Thyroid gland (tissue), 4 donors: ENCODE results near the gene CPB2. TPM values are rescaled to one million over a fixed set of nuclear protein-coding genes. Genes with fewer than 3 reads are reported as not detected.

ENCODE experiments used
- DNase-seq, 2 donors: peaks; one replicate each; pipeline ENCODE4 v3.0.0-alpha.2; 2019
- H3K27ac ChIP-seq, 3 donors: fragments of 200-600 bp; sonication (generic); 1 replicate in 2 of 3; 2 replicates in 1 of 3; pipeline ENCODE4 v1.5.1; 2016 to 2019; ENCODE audit warnings: mild to moderate bottlenecking in 1 of 3, moderate library complexity in 1 of 3
- H3K27me3 ChIP-seq: fragments of 200-600 bp; sonication (generic); one replicate; pipeline ENCODE4 v1.5.1; 2019
- H3K36me3 ChIP-seq, 2 donors: fragments of 200-600 bp; sonication (generic); one replicate each; pipeline ENCODE4 v1.5.1; 2016 to 2019
- H3K4me1 ChIP-seq, 2 donors: fragments of 200-600 bp; sonication (generic); one replicate each; pipeline ENCODE4 v1.5.1; 2017 to 2019
- H3K4me3 ChIP-seq, 3 donors: fragments of 200-600 bp; sonication (generic); replicated peaks in 1 of 3; 1 replicate in 2 of 3; 2 replicates in 1 of 3; pipeline ENCODE4 v1.5.1; 2016; ENCODE audit warnings: mild to moderate bottlenecking in 1 of 3
- H3K9me3 ChIP-seq: fragments of 200-600 bp; sonication (generic); one replicate; pipeline ENCODE4 v1.5.1; 2017
- POLR2A ChIP-seq, 2 donors: fragments of 450-650 bp; IDR thresholded peaks; one replicate each; pipeline ENCODE4 v1.6.1; 2017; ENCODE audit warnings: antibody characterized with exemption in 2 of 2, mild to moderate bottlenecking in 2 of 2, moderate library complexity in 1 of 2
- whole genome bisulfite sequencing, 2 donors: methylation state at CpG; one replicate each; pipeline ENCODE4 v1.1.5; 2017; 5-methylcytosine and 5-hydroxymethylcytosine counted together
- intact Hi-C: fragments of 100-400 bp; cut with DNase I; formaldehyde crosslinking; loops from one replicate; pipeline ENCODE4 v1.15.1; 2023
- total RNA-seq, 4 donors: library from RNA; depleted of rRNA; stranded (reverse); fragments of >200 nt; gene quantifications; one replicate each; pipeline ENCODE4 v1.2.3, GENCODE V29; 2016
- TF ChIP-seq, protein P1 (sequence below), 6 experiments: fragments of 200-600 bp in 3 of 6; fragments of 450-650 bp in 3 of 6; sonication (generic) in 3 of 6; IDR thresholded peaks; one replicate each; pipeline ENCODE4 v1.5.1; 2016 to 2019; ENCODE audit warnings: antibody characterized with exemption in 6 of 6, mild to moderate bottlenecking in 2 of 6, inconsistent platforms in 1 of 6, moderate library complexity in 1 of 6

CPB2 gene
- total RNA-seq, 4 donors from 2014 or later = 0.67 to 0.83 TPM; not detected in 2

- no peak for TF ChIP-seq POLR2A (IDR thresholded peaks at IDR 0.05)
- TF ChIP-seq, protein P1, sequence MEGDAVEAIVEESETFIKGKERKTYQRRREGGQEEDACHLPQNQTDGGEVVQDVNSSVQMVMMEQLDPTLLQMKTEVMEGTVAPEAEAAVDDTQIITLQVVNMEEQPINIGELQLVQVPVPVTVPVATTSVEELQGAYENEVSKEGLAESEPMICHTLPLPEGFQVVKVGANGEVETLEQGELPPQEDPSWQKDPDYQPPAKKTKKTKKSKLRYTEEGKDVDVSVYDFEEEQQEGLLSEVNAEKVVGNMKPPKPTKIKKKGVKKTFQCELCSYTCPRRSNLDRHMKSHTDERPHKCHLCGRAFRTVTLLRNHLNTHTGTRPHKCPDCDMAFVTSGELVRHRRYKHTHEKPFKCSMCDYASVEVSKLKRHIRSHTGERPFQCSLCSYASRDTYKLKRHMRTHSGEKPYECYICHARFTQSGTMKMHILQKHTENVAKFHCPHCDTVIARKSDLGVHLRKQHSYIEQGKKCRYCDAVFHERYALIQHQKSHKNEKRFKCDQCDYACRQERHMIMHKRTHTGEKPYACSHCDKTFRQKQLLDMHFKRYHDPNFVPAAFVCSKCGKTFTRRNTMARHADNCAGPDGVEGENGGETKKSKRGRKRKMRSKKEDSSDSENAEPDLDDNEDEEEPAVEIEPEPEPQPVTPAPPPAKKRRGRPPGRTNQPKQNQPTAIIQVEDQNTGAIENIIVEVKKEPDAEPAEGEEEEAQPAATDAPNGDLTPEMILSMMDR (IDR thresholded peaks at IDR 0.05) = no peak
- WGBS, 2 donors = 97 to 100% methylated on average over 1 of the region's 1 CpG
- intact Hi-C loops = no loop called here
- H3K4me3 ChIP-seq = no peak overlapping the region
- H3K4me1 ChIP-seq = peaks cover 3 to 5% of the 10 kb centered on the region in 2 donors
- no peak for DNase-seq
- H3K27me3 ChIP-seq = no peaks in the 10 kb centered on the region
- H3K36me3 ChIP-seq = peaks cover 5 to 7% of the 10 kb centered on the region in 2 donors
- H3K27ac ChIP-seq = no peak overlapping the region
- H3K9me3 ChIP-seq = no peaks in the 10 kb centered on the region
Measured at GRCh38 chr13:46004491-46004890, 100.3 kb downstream of the CPB2 start.

Other genes with a start within 250 kb of the CPB2 start
- 10 to 100 TPM; 26.9 to 41.4 (median 36.0) TPM for gene ZC3H13, start 52.3 kb downstream of the CPB2 start, total RNA-seq
- gene LCP1, start 77.1 kb upstream of the CPB2 start, total RNA-seq = 10 to 100 TPM in 2 of 4 donors, 1 to 10 TPM in 2; 8.7 to 27.3 (median 11.9) TPM
- under 1 TPM in 2 of 4 donors, not detected in 2; 0.11 to 0.13 TPM for gene LRRC63, start 106.9 kb upstream of the CPB2 start, total RNA-seq